ENCODE data around the gene DLX4.

GRCh38 chr17:50022463-50023130 lies 53.6 kb downstream of the DLX4 start:
- TF ChIP-seq CTCF (IDR thresholded peaks at IDR 0.05): no peak
- TF ChIP-seq, protein P1, sequence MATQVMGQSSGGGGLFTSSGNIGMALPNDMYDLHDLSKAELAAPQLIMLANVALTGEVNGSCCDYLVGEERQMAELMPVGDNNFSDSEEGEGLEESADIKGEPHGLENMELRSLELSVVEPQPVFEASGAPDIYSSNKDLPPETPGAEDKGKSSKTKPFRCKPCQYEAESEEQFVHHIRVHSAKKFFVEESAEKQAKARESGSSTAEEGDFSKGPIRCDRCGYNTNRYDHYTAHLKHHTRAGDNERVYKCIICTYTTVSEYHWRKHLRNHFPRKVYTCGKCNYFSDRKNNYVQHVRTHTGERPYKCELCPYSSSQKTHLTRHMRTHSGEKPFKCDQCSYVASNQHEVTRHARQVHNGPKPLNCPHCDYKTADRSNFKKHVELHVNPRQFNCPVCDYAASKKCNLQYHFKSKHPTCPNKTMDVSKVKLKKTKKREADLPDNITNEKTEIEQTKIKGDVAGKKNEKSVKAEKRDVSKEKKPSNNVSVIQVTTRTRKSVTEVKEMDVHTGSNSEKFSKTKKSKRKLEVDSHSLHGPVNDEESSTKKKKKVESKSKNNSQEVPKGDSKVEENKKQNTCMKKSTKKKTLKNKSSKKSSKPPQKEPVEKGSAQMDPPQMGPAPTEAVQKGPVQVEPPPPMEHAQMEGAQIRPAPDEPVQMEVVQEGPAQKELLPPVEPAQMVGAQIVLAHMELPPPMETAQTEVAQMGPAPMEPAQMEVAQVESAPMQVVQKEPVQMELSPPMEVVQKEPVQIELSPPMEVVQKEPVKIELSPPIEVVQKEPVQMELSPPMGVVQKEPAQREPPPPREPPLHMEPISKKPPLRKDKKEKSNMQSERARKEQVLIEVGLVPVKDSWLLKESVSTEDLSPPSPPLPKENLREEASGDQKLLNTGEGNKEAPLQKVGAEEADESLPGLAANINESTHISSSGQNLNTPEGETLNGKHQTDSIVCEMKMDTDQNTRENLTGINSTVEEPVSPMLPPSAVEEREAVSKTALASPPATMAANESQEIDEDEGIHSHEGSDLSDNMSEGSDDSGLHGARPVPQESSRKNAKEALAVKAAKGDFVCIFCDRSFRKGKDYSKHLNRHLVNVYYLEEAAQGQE (IDR thresholded peaks at IDR 0.05; ENCODE audit: insufficient read depth in 1 of 2, low read depth in 2 of 2, low read length in 1 of 2): no peak
- no peak for TF ChIP-seq TCF7L2 (IDR thresholded peaks at IDR 0.05; ENCODE audit: low read depth, low read length)
- no peak for TF ChIP-seq SIN3A (IDR thresholded peaks at IDR 0.05; ENCODE audit: borderline replicate concordance, insufficient read depth, low read depth, low read length)

Data from Panc1 (cell line).